NCI-H146 treated with DMSO at 0.1 percent for 48 hours (cell line): ENCODE measurements around the gene USP3.

Experiments
- DNase-seq: peaks from one replicate; lab custom pipeline; 2025; ENCODE audit not compliant: unreplicated experiment; lab: John Stamatoyannopoulos, UW

The USP3 gene

GRCh38 chr15:63582718-63583426, 78.5 kb downstream of the USP3 start:
- no peak for DNase-seq

DNA sequence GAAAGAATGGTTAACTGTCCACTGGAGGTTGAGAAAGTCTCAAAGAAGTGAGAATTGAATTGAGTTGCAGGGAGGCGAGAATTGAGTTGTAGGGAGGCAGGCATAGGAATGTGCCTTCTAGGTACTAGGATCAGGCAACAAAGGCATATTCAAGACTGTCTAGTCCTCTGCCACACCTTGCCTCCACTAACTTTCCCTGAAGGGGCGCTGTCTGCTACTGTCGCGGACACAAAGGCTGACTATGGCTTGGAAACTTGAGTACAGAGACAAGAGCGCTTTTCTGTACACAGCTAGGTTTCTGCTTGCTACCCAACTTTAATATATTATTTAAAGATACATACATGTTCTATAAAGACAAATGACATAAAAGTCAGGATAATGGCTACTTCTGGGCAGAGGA, 82.4 kb downstream of the USP3 start:
- no peak for DNase-seq

DNA sequence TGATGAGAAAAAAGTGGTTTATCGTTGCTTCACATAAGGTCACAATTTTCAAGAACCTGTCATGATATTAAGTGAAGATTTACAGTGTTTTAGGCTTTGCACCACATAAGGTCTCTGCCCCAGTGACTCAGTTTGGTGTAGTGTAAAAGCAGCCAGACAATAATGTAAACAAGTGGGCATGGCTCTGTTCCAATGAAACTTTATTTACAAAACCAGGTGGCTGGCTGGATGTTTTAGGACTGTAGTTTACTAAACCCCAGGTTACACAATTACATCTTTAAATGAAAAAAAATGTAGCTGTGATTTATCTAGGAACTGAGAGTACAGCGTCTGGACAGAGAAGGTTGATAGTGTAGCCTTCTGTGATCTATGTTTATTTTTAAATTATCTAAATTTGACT, 83.1 kb downstream of the USP3 start:
- no peak for DNase-seq

- no peak for DNase-seq
Observed at GRCh38 chr15:63588826-63589225, 84.4 kb downstream of the USP3 start.

GRCh38 chr15:63593705-63594671, 89.6 kb downstream of the USP3 start:
- no peak for DNase-seq

GRCh38 chr15:63595065-63595464, 90.7 kb downstream of the USP3 start:
- DNase-seq, result no peak

- DNase-seq, result no peak
Observed at GRCh38 chr15:63595688-63596087, 91.3 kb downstream of the USP3 start.

DNA sequence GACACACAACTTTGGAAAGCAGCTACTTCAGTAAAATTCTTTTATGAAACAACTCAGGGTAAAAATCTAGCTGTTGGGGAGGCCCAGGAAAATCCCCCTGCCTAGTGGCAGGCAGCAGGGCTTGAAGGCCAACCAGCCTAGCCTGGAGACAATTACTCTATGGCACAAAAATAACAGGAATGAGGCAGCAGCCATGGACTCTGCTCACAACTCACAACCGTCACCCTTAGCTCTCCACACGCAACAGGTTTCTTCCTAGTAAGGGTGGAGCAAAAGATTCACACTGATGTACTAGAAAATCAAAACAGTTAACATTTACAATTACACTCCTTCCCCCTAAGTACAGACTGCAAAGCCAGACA, 92.3 kb downstream of the USP3 start:
- no peak for DNase-seq

GRCh38 chr15:63597038-63597790, 92.8 kb downstream of the USP3 start, which contains the start of gene FBXL22:
Gene FBXL22, plus strand, starts transcription at chr15:63597387. Its CDS starts 6 bp downstream, at chr15:63597393.
- no peak for DNase-seq

DNA sequence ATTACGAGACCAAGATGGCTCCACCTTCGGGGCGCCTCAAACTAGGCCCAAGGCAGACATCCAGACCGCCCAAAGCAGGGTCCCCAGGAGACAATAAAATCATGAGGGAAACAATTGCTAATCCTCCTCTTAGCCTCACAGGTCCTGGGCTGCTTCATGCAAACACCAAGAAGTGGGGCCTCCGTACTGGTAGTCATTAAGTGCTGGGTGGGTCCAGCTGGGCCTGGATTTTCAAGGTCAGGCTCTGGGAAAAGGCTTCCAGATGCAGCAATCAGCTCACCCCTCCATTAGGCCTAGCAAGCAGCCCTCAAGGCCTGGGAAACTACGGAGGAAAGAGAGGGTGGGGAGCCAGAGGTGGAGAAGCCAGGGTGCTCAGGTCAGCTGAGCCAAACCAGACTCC, 93.4 kb downstream of the USP3 start:
- DNase-seq, result no peak

GRCh38 chr15:63598473-63599400, 94.3 kb downstream of the USP3 start:
- DNase-seq, result no peak

- DNase-seq, result no peak
Observed at GRCh38 chr15:63599401-63600000, 95.1 kb downstream of the USP3 start.

- peak; percentile 6 for DNase-seq
Observed at GRCh38 chr15:63600001-63600615, 95.7 kb downstream of the USP3 start.

- peak; percentile 68 for DNase-seq
Observed at GRCh38 chr15:63600616-63601025, 96.2 kb downstream of the USP3 start.

DNA sequence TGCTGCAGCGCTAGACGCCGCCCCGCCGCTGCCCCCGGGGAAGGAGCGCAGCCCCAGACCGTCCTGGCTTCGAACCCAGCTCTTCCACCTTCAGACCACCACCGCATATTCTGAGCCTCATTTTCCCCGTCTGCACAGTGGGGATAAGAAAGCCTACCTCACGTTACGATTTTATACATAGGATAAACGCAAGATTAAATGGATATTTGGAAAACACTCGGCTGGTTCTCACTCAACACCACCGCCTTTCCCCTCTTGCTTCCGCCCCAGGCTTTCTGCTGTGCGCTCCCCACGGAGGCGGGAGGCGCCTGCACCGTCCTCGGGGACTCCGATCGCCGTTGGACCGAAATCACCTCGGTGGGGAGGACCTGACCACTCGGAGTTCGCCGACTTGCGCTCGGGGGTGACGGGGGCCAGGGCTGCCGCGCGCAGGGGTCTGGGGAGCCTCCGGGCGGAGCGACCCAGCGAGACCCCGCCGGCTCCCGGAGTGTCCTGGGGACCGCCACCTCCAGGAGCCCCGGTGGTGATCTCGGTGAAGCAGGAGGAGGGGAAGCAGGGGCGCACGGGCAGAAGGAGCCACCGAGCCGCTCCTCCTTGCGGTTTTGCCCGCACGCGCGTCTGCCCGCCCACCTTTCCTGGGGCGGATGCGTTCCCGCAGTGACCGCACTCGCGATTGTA, 96.8 kb downstream of the USP3 start:
- DNase-seq, result no peak

DNA sequence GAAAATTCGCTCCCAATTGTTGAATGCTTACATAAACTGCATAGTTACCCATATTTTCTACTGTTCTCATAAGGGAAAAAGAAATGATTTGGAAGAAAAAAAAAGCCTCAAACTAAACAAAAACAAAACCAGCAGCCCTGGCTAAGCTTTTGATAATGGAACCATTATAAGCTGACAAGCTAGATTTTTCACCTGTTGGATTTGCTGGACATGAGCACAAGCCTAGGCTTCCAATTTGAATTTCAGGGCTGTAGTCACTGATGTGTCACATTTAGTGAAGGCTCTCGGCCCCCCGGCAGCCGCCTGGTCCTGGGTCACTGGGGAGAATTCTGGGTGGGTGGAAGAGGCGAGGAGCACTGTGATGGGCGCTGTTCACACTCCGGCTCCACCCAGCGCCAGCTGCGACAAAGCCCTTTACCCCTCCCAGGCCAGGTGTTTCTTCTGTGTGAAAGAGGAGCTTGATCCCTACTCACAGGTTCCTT, 97.4 kb downstream of the USP3 start:
- DNase-seq, result peak; percentile 45

- DNase-seq, result no peak
Observed at GRCh38 chr15:63602595-63602994, 98.2 kb downstream of the USP3 start.

DNA sequence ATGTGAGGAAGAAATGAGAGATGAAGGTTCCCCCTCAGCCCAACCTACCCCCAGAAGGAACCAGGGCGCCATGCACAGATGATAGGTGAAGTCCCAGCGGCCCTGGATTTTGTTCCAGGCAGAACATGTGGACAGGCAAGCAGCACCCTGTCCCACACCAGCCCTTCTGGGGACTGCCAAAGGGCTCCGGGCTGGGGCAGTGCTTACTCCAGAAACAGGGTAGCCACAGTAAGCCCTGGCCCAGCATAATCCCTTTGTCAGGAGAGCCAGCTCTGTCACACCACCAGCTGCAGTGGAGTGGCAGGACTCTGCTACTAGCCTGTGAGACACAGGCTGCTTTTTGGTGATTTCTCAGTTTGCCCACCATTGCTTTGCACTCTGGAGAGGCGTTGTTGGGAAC, 99.1 kb downstream of the USP3 start:
- DNase-seq, result no peak

DNA sequence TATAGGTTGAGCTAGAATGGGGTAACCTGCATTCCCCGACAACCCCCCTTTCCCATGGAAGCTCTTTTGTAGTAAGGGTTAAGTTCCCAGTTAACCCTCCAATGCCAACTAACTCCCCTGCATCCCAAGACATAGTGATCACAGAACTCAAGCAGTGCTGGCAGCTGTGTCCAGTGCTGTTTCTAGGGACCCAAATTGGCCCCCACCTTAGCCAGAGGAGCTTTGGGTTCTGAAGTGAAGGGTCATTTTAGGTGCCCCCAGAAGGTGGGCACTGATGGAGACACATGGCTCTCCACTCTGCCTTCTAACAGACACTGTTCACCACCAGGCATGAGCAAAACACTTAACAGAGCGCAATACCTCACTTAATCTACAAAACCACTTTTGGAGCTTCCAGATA, 99.9 kb downstream of the USP3 start:
- no peak for DNase-seq
